Mesendoderm (in vitro differentiated cells): ENCODE measurements around the gene MARK3.

ENCODE experiments used
- DNase-seq: peaks from one replicate; pipeline ENCODE4 v3.0.0; 2013
- H2AK5ac ChIP-seq: 2 replicates; pipeline ENCODE4 v1.6.1; 2013; ENCODE audit warnings: low read length, inconsistent platforms
- H2BK120ac ChIP-seq: 2 replicates; pipeline ENCODE4 v1.6.1; 2013; ENCODE audit warnings: low read depth, mild to moderate bottlenecking, low read length, moderate library complexity, mixed read lengths
- H2BK15ac ChIP-seq: replicated peaks from 2 replicates; pipeline ENCODE4 v1.6.1; 2013; ENCODE audit warnings: low read depth, mild to moderate bottlenecking, moderate library complexity
- H2BK5ac ChIP-seq: 2 replicates; pipeline ENCODE4 v1.6.1; 2013; ENCODE audit warnings: low read length, inconsistent platforms
- H3K18ac ChIP-seq: 2 replicates; pipeline ENCODE4 v1.6.1; 2013; ENCODE audit warnings: mild to moderate bottlenecking, low read length, mixed read lengths
- H3K23ac ChIP-seq: one replicate; pipeline ENCODE4 v1.6.1; 2013; ENCODE audit warnings: low read length
- H3K27ac ChIP-seq: 2 replicates; pipeline ENCODE4 v1.5.1; 2013; ENCODE audit warnings: low read depth, mild to moderate bottlenecking, inconsistent platforms, low read length, moderate library complexity
- H3K27me3 ChIP-seq: 2 replicates; pipeline ENCODE4 v1.6.1; 2013; ENCODE audit warnings: low read length, control low read depth, mild to moderate bottlenecking, inconsistent platforms; ENCODE audit not compliant: insufficient read depth, poor library complexity
- H3K36me3 ChIP-seq: 2 replicates; pipeline ENCODE4 v1.6.1; 2013; ENCODE audit warnings: low read length, inconsistent platforms; ENCODE audit not compliant: control insufficient read depth, insufficient read depth
- H3K4ac ChIP-seq: one replicate; pipeline ENCODE4 v1.6.1; 2013; ENCODE audit warnings: low read depth, mild to moderate bottlenecking, low read length, moderate library complexity
- H3K4me1 ChIP-seq: 2 replicates; pipeline ENCODE4 v1.6.1; 2013; ENCODE audit warnings: low read depth, low read length, inconsistent platforms; ENCODE audit not compliant: control insufficient read depth
- H3K4me2 ChIP-seq: 2 replicates; pipeline ENCODE4 v1.6.1; 2013; ENCODE audit warnings: low read length
- H3K4me3 ChIP-seq: 2 replicates; pipeline ENCODE4 v1.5.1; 2013; ENCODE audit warnings: mild to moderate bottlenecking, low read length
- H3K56ac ChIP-seq: one replicate; pipeline ENCODE4 v1.6.1; 2013; ENCODE audit warnings: low read length
- H3K79me1 ChIP-seq: 2 replicates; pipeline ENCODE4 v1.6.1; 2013; ENCODE audit warnings: low read length, inconsistent platforms
- H3K79me2 ChIP-seq: 2 replicates; pipeline ENCODE4 v1.6.1; 2013; ENCODE audit warnings: mild to moderate bottlenecking, low read length; ENCODE audit not compliant: control insufficient read depth, insufficient read depth
- H3K9ac ChIP-seq: 2 replicates; pipeline ENCODE4 v1.6.1; 2013; ENCODE audit warnings: low read length, inconsistent platforms
- H4K5ac ChIP-seq: one replicate; pipeline ENCODE4 v1.6.1; 2013; ENCODE audit warnings: low read length
- H4K8ac ChIP-seq: one replicate; pipeline ENCODE4 v1.6.1; 2013; ENCODE audit warnings: low read depth, mild to moderate bottlenecking, control low read depth, low read length, moderate library complexity
- WGBS: extraction: QIAGEN DNeasy Blood & Tissue Kit; methylation state at CpG from one replicate; pipeline ENCODE4 v1.1.7; 2013; ENCODE audit warnings: low lambda C conversion rate, missing lambda C conversion rate; ENCODE audit not compliant: insufficient coverage; ENCODE audit errors: extremely low coverage; 5-methylcytosine and 5-hydroxymethylcytosine counted together

The MARK3 gene

GRCh38 chr14:103416916-103417315 is 31.7 kb downstream of the MARK3 start:
- H3K27ac ChIP-seq: no peak overlapping the region
- H3K4me1 ChIP-seq: peaks cover 4% of the 10 kb centered on the region
- H4K8ac ChIP-seq: no peak overlapping the region
- peaks cover 15% of the 10 kb centered on the region for H3K79me2 ChIP-seq
- H2BK15ac ChIP-seq: no peak overlapping the region
- H2BK5ac ChIP-seq: no peak overlapping the region
- H3K4me3 ChIP-seq: no peak overlapping the region
- H3K36me3 ChIP-seq: peaks cover 2% of the 10 kb centered on the region
- H3K4me2 ChIP-seq: no peak overlapping the region
- H3K79me1 ChIP-seq: peaks cover 15% of the 10 kb centered on the region
- no peak overlapping the region for H3K56ac ChIP-seq
- H3K18ac ChIP-seq: no peak overlapping the region
- DNase-seq: no peak
- H3K9ac ChIP-seq: no peak overlapping the region
- no peak overlapping the region for H3K23ac ChIP-seq
- no peak overlapping the region for H3K4ac ChIP-seq
- no peak overlapping the region for H2BK120ac ChIP-seq
- H2AK5ac ChIP-seq: no peak overlapping the region
- WGBS: no CpG with 5 or more reads among the region's 2 CpGs
- no peaks in the 10 kb centered on the region for H3K27me3 ChIP-seq
- no peak overlapping the region for H4K5ac ChIP-seq

- Histone ChIP-seq H2BK120ac (no peak overlapping the region), H3K18ac (no peak overlapping the region), H2BK5ac (no peak overlapping the region), H4K8ac (no peak overlapping the region), H3K9ac (no peak overlapping the region), H2BK15ac (no peak overlapping the region), H3K23ac (no peak overlapping the region), H3K79me1 (peaks cover 20% of the 10 kb centered on the region), H3K4me1 (peaks cover 8% of the 10 kb centered on the region), H3K79me2 (peaks cover 23% of the 10 kb centered on the region), H3K4me2 (no peak overlapping the region), H3K27me3 (no peaks in the 10 kb centered on the region), H3K4ac (no peak overlapping the region), H3K27ac (no peak overlapping the region), H4K5ac (no peak overlapping the region), H3K56ac (no peak overlapping the region), H3K4me3 (no peak overlapping the region), H2AK5ac (no peak overlapping the region), H3K36me3 (peaks cover 2% of the 10 kb centered on the region)
- DNase-seq: peak; percentile 84
- WGBS: no CpG with 5 or more reads among the region's 3 CpGs
Observed at GRCh38 chr14:103418481-103418818, 33.2 kb downstream of the MARK3 start.

- no peak overlapping the region for H3K4ac ChIP-seq
- H3K27ac ChIP-seq: no peak overlapping the region
- H3K56ac ChIP-seq: no peak overlapping the region
- no peak overlapping the region for H2BK120ac ChIP-seq
- H2BK15ac ChIP-seq: no peak overlapping the region
- no peaks in the 10 kb centered on the region for H3K36me3 ChIP-seq
- no peak overlapping the region for H3K4me3 ChIP-seq
- H3K4me1 ChIP-seq: peaks cover 8% of the 10 kb centered on the region
- no CpG with 5 or more reads among the region's 3 CpGs for WGBS
- peaks cover 27% of the 10 kb centered on the region for H3K79me2 ChIP-seq
- H3K4me2 ChIP-seq: no peak overlapping the region
- H3K23ac ChIP-seq: no peak overlapping the region
- no peak overlapping the region for H4K5ac ChIP-seq
- H3K79me1 ChIP-seq: peaks cover 26% of the 10 kb centered on the region
- H3K9ac ChIP-seq: no peak overlapping the region
- H3K18ac ChIP-seq: no peak overlapping the region
- no peak overlapping the region for H2BK5ac ChIP-seq
- no peak for DNase-seq
- no peak overlapping the region for H2AK5ac ChIP-seq
- no peaks in the 10 kb centered on the region for H3K27me3 ChIP-seq
- H4K8ac ChIP-seq: no peak overlapping the region
Observed at GRCh38 chr14:103421556-103421955, 36.3 kb downstream of the MARK3 start.

- Histone ChIP-seq H3K27me3 (no peaks in the 10 kb centered on the region), H2AK5ac (no peak overlapping the region), H3K4me2 (no peak overlapping the region), H3K79me1 (peaks cover 24% of the 10 kb centered on the region), H3K4ac (no peak overlapping the region), H2BK5ac (no peak overlapping the region), H3K4me1 (peaks cover 6% of the 10 kb centered on the region), H3K27ac (peak overlapping the region; percentile 28), H3K9ac (no peak overlapping the region), H3K4me3 (no peak overlapping the region), H4K8ac (no peak overlapping the region), H2BK15ac (no peak overlapping the region), H3K36me3 (no peaks in the 10 kb centered on the region), H3K56ac (no peak overlapping the region), H3K79me2 (peaks cover 27% of the 10 kb centered on the region), H2BK120ac (no peak overlapping the region), H4K5ac (no peak overlapping the region), H3K23ac (no peak overlapping the region), H3K18ac (peak overlapping the region; percentile 91)
- DNase-seq: peak; percentile 47
- no CpG with 5 or more reads among the region's 1 CpG for WGBS
Observed at GRCh38 chr14:103423050-103423461, 37.8 kb downstream of the MARK3 start.

- Histone ChIP-seq H3K36me3 (no peaks in the 10 kb centered on the region), H2AK5ac (no peak overlapping the region), H3K4me3 (no peak overlapping the region), H3K18ac (no peak overlapping the region), H3K27ac (no peak overlapping the region), H3K79me2 (peaks cover 14% of the 10 kb centered on the region), H3K4me1 (peaks cover 5% of the 10 kb centered on the region), H4K5ac (no peak overlapping the region), H3K79me1 (peaks cover 16% of the 10 kb centered on the region), H3K4ac (no peak overlapping the region), H4K8ac (no peak overlapping the region), H3K4me2 (no peak overlapping the region), H3K56ac (no peak overlapping the region), H3K27me3 (no peaks in the 10 kb centered on the region), H3K9ac (no peak overlapping the region), H2BK5ac (no peak overlapping the region), H3K23ac (no peak overlapping the region), H2BK120ac (no peak overlapping the region), H2BK15ac (no peak overlapping the region)
- no CpG with 5 or more reads among the region's 3 CpGs for WGBS
- DNase-seq: peak; percentile 95
Observed at GRCh38 chr14:103427485-103428443, 42.5 kb downstream of the MARK3 start.
